Left renal cortex interstitium (tissue), 4 donors: ENCODE measurements around the gene CDH12. TPM values are rescaled to one million over a fixed set of nuclear protein-coding genes. Genes with fewer than 3 reads are reported as not detected.
"Not testable (repeated sequence)": the region's sequence is repeated elsewhere in the genome, so short reads cannot be mapped to it uniquely, and the experiment has no call there.

Experiments
- DNase-seq, 4 donors: peaks; one replicate each; pipeline ENCODE4 v3.0.0-alpha.2; 2013; ENCODE audit warnings: low read depth in 4 of 4, low spot score in 2 of 4, missing footprints in 1 of 4
- polyA plus RNA-seq, 4 donors: library from polyadenylated mRNA; unstranded; fragments of 120-200 nt; gene quantifications; one replicate each; pipeline ENCODE4 v1.2.1, GENCODE V29; 2013; ENCODE audit not compliant: insufficient read length in 4 of 4

Gene CDH12
- polyA plus RNA-seq, 4 donors = 5.7 to 7.1 (median 6.4) TPM

GRCh38 chr5:22188651-22189050, 664.5 kb downstream of the CDH12 start:
- DNase-seq = not testable (repeated sequence)

GRCh38 chr5:22187632-22188228, 665.4 kb downstream of the CDH12 start:
- DNase-seq = not testable (repeated sequence)

- not testable (repeated sequence) for DNase-seq
Measured at GRCh38 chr5:22169226-22169625, 683.9 kb downstream of the CDH12 start.

GRCh38 chr5:22168704-22169103, 684.4 kb downstream of the CDH12 start:
- not testable (repeated sequence) for DNase-seq

GRCh38 chr5:22165931-22166330, 687.2 kb downstream of the CDH12 start:
- DNase-seq = not testable (repeated sequence)

- not testable (repeated sequence) for DNase-seq
Measured at GRCh38 chr5:22164910-22165748, 688.0 kb downstream of the CDH12 start.

- not testable (repeated sequence) for DNase-seq
Measured at GRCh38 chr5:22156953-22157352, 696.2 kb downstream of the CDH12 start.

- not testable (repeated sequence) for DNase-seq
Measured at GRCh38 chr5:22154779-22155178, 698.4 kb downstream of the CDH12 start.

- DNase-seq = not testable (repeated sequence)
Measured at GRCh38 chr5:22151801-22152200, 701.3 kb downstream of the CDH12 start.

- DNase-seq = not testable (repeated sequence)
Measured at GRCh38 chr5:22140418-22140817, 712.7 kb downstream of the CDH12 start.

- not testable (repeated sequence) for DNase-seq
Measured at GRCh38 chr5:22139662-22140300, 713.4 kb downstream of the CDH12 start.

- no peak for DNase-seq
Measured at GRCh38 chr5:22111320-22111719, 741.8 kb downstream of the CDH12 start.

- no peak for DNase-seq
Measured at GRCh38 chr5:22109315-22109714, 743.8 kb downstream of the CDH12 start.

- no peak for DNase-seq
Measured at GRCh38 chr5:22108545-22108944, 744.6 kb downstream of the CDH12 start.

GRCh38 chr5:22102823-22103359, 750.3 kb downstream of the CDH12 start:
- DNase-seq = no peak

- no peak for DNase-seq
Measured at GRCh38 chr5:22088517-22088916, 764.6 kb downstream of the CDH12 start.

- no peak for DNase-seq
Measured at GRCh38 chr5:22079566-22079965, 773.6 kb downstream of the CDH12 start.

- no peak for DNase-seq
Measured at GRCh38 chr5:22079002-22079401, 774.1 kb downstream of the CDH12 start.

- no peak for DNase-seq
Measured at GRCh38 chr5:22076586-22076985, 776.6 kb downstream of the CDH12 start.

- no peak for DNase-seq
Measured at GRCh38 chr5:22070186-22070728, 782.9 kb downstream of the CDH12 start.

GRCh38 chr5:22063717-22064116, 789.4 kb downstream of the CDH12 start:
- DNase-seq = no peak
